Stimulated activated CD8-positive, alpha-beta memory T cell treated with anti-CD3 and anti-CD28 coated beads, Interleukin-2, amount 100 ng/mL, for 1 hour (primary cell): ENCODE data around the gene GARIN1A.
"Not testable (repeated sequence)": the region's sequence is repeated elsewhere in the genome, so short reads cannot be mapped to it uniquely, and the experiment has no call there.

Experiments
- DNase-seq, 2 donors: peaks; one replicate each; pipeline ENCODE4 v3.0.0-alpha.2; 2020; ENCODE audit warnings: low read depth in 2 of 2

GARIN1A gene

GRCh38 chr7:128683270-128683669 is 11.2 kb downstream of the GARIN1A start:
- not testable (repeated sequence) for DNase-seq

DNA sequence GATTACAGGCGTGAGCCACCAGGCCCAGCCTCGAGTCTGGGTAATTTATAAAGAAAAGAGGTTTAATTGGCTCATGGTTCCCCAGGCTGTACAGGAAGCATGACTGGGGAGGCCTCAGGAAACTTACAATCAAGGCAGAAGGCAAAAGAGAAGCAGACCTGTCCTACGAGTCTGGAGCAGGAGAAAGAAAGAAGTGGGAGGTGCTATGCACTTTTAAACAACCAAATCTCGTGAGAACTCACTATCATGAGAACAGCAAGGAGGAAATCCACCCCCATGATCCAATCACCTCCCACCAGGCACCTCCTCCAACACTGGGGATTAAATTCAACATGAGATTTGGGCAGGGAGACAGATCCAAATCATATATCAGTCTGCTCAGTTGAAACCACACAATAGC is 11.6 kb downstream of the GARIN1A start:
- DNase-seq: not testable (repeated sequence)

GRCh38 chr7:128687131-128687530 is 15.0 kb downstream of the GARIN1A start:
- no peak for DNase-seq

GRCh38 chr7:128688492-128688891 is 16.4 kb downstream of the GARIN1A start:
- DNase-seq: no peak

DNA sequence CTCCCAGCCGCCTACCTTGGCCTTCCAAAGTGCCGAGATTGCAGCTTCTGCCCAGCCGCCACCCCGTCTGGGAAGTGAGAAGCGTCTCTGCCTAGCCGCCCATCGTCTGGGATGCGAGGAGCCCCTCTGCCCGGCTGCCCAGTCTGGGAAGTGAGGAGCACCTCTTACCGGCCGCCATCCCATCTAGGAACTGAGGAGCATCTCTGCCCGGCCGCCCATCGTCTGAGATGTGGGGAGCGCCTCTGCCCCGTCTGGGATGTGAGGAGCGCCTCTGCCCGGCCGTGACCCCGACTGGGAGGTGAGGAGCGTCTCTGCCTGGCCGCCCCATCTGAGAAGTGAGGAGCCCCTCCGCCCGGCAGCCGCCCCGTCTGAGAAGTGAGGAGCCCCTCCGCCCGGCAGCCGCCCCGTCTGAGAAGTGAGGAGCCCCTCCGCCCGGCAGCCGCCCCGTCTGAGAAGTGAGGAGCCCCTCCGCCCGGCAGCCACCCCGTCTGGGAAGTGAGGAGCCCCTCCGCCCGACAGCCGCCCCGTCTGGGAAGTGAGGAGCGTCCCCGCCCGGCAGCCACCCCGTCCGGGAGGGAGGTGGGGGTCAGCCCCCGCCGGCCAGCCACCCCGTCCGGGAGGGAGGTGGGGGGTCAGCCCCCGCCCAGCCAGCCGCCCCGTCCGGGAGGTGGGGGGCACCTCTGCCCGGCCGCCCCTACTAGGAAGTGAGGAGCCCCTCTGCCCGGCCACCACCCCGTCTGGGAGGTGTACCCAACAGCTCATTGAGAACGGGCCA is 17.3 kb downstream of the GARIN1A start:
- DNase-seq: not testable (repeated sequence)

DNA sequence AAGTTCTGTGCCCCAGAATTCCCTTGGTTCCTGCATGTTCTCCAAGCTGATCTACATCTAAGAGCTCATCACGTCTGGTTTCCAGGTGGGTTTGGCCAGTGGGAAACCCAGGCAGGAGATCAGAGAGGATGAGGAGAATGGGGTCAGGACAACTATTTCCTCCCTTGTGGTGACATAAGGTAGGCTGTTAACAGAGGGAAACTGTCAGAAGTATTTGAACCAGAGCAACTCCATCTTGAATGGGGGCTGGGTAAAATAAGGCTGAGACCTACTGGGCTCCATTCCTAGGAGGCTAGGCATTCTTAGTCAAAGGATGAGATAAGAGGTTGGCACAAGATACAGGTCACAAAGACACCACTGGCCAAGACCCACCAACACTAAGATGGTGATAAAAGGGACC is 19.1 kb downstream of the GARIN1A start:
- no peak for DNase-seq

DNA sequence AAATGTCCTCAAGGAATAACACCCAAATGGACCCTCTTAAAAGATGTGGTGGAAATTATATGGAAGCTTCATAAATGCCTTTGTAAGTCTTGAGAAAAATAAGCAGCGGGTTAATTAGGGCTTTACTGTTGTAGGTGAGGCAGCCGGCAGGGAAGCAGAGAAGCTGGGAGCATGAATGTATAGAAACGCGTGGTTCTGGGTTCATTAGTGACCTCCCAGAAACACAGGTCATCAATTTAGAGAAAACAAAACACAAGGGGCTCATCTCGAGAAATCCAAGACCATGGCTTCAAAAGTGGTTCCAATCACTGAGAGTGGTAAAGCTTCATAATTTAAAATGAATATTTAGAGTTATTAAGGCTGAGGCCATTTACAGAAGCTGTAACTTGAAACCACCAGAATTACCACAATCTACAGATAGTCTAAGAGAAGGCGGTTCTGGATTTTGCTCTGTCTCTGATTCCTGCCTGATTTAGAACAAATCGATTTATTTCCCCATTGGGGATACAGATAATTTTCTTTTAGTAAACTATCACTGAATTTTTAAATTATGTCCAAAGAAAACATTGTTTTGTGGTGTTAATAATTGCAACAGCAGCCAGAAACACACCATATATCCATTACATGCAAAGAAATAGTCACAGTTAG is 20.7 kb downstream of the GARIN1A start:
- no peak for DNase-seq

DNA sequence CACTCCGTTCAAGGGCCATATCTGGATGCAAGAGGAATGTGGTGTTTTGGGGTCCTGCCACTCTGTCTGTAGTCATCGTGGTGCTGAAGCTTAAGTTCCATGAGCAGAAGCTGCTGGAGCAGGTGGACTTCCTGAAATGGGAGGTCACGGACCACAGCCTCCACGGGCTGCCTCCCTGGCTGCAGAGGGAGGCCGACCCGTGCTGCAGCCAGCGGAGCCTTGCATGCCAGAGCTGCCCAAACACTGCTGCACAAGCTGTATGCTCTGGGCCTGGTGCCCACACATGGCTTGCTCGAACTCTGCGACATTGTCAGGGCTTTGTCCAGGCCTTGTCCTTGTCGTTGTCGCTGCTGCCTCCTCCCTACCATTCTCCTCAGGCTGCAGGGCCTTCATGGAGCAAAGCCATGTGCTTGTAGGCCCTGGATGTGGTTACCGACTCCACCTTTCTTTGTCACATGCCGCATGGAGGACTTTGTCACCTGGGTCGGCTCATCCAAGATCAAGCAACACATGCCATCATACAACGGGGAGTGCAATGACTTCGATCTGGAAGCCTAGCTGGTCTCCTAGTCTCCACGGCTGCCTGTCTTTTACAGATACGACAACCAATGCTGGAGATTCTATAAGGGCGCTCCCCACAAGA is 21.4 kb downstream of the GARIN1A start:
- DNase-seq: no peak

DNA sequence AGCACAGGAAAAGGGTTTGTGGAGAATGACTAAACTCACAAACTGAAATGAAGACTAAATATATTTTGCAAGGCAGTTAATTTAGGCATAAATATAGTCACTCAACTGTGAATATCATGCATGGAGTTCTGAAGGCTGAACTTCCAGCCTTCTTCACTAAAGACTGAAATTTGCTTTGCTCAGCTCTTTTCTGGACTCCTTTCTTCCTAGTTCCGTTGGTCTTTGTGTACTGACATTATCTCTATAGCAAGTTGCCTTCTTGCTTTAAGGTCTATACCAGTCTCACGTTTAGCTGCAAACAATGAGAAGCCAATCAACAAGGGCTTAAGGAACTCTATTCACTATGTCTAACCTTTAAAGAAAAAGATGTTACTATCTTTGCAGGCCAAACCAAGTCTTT is 22.6 kb downstream of the GARIN1A start:
- DNase-seq: no peak

- DNase-seq: no peak
Observed at GRCh38 chr7:128697302-128697905, 25.3 kb downstream of the GARIN1A start.

DNA sequence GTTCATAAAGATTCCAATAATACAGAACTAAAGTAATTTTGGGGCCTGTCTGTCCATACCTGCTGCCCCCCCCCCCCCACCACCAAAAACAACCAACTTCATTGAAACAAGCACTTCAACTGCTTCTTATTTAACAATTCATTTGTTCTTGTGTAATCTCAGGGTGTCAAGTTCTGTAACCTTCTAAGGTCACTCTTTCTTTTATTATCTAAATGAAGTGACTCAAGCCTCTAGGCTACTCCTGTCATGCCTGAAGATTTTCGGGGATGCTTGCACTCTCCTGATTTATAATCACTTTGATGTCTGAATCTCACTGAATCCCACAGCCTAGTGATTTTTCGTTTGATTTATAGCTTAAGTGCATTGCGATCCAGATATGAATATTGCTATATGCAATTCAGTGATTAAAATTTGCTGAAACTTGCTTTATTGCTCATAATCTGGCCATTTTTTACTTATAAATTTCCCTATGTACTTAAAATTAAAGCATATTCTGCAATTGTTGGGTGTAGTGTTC is 27.2 kb downstream of the GARIN1A start:
- DNase-seq: no peak

- no peak for DNase-seq
Observed at GRCh38 chr7:128699895-128700294, 27.8 kb downstream of the GARIN1A start.

DNA sequence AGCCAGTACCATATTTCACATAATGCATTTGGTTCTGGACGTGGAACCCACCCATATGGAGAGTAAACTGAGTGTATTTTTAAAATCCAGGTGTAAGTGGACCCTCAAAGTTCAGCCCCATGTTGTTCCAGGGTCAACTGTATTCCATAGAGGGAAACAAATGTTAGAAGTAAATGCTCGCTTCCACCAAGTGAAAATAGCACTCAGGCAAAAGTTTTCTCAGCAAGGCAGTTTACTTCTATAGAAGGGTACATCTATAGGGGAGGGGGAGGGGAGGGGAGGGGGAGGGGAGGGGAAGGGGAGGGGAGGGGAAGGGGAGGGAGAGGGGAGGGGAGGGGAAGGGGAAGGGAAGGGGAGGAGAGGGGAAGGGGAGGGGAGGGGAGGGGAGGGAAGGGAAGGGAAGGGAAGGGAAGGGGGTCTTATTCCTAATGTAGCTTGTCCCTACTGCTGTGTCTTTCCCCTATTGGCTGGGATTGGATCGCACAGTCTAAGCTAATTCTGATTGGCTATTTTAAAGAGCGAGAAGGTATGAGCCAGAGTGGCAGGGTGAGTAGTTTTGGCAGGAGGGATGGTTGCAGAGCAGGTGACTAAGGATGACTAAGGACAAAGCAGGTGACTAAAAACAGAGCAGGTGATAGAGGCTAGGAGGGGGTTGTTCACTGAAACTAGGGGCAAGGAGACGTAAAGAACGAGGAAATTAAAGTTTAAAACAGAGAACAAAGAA is 29.1 kb downstream of the GARIN1A start:
- no peak for DNase-seq

DNA sequence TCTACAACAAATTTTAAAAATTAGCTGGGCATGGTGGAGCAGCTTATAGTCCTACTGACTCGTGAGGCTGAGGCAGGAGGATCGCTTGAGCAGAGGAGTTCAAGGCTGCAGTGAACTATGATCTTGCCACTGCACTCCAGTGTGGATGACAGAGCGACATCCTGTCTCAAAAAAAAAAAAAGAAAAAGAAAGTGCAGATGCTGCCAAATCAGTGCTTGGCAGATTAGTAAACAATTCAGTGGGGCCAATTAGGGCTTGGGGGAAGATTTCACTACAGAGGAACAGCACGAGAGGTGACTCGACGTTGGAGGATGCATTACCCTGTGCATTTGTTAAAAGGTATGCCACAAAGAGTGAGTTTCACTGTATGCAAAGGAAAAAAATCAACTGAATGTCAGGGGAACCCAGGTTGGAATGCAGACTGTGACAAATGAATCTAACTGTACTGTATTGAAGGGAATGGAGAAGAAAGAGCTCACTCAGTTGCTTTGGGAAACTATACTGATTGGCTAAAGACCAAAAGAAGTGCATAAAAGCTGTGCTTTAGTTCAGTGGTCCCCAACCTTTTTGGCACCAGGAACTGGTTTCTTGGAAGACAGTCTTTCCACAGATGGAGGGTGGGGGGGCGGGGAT is 31.6 kb downstream of the GARIN1A start:
- no peak for DNase-seq

GRCh38 chr7:128705891-128706333 is 33.8 kb downstream of the GARIN1A start:
- no peak for DNase-seq

- no peak for DNase-seq
Observed at GRCh38 chr7:128707752-128708151, 35.7 kb downstream of the GARIN1A start.

GRCh38 chr7:128708235-128708634 is 36.1 kb downstream of the GARIN1A start:
- no peak for DNase-seq

- no peak for DNase-seq
Observed at GRCh38 chr7:128708824-128709223, 36.7 kb downstream of the GARIN1A start.

GRCh38 chr7:128710481-128710880 is 38.4 kb downstream of the GARIN1A start:
- no peak for DNase-seq

GRCh38 chr7:128713794-128714193 is 41.7 kb downstream of the GARIN1A start:
- DNase-seq: no peak
